IPS-20b (cell line): Measurements from ENCODE around the gene EHHADH.
"Not testable (repeated sequence)": the region's sequence is repeated elsewhere in the genome, so short reads cannot be mapped to it uniquely, and the experiment has no call there.

Experiments
- H3K27ac ChIP-seq: one replicate; pipeline ENCODE4 v1.5.1; 2013; ENCODE audit warnings: low read length
- H3K27me3 ChIP-seq: 2 replicates; pipeline ENCODE4 v1.6.1; 2013; ENCODE audit warnings: mild to moderate bottlenecking, low read length, inconsistent platforms; ENCODE audit not compliant: insufficient read depth
- H3K36me3 ChIP-seq: 2 replicates; pipeline ENCODE4 v1.6.1; 2013; ENCODE audit warnings: low read depth, mild to moderate bottlenecking, inconsistent platforms, low read length, moderate library complexity; ENCODE audit not compliant: insufficient read depth
- H3K4me1 ChIP-seq: 2 replicates; pipeline ENCODE4 v1.6.1; 2013; ENCODE audit warnings: mild to moderate bottlenecking, control low read depth, inconsistent platforms, low read length, moderate library complexity; ENCODE audit not compliant: insufficient read depth
- H3K4me3 ChIP-seq: 2 replicates; pipeline ENCODE4 v1.5.1; 2013; ENCODE audit warnings: mild to moderate bottlenecking, low read length, inconsistent platforms
- H3K9ac ChIP-seq: 2 replicates; pipeline ENCODE4 v1.6.1; 2013; ENCODE audit warnings: low read depth, mild to moderate bottlenecking, inconsistent platforms, low read length, moderate library complexity
- H3K9me3 ChIP-seq: 2 replicates; pipeline ENCODE4 v1.6.1; 2013; ENCODE audit warnings: mild to moderate bottlenecking, low read depth, low read length, inconsistent platforms; ENCODE audit not compliant: insufficient read depth

EHHADH gene

DNA sequence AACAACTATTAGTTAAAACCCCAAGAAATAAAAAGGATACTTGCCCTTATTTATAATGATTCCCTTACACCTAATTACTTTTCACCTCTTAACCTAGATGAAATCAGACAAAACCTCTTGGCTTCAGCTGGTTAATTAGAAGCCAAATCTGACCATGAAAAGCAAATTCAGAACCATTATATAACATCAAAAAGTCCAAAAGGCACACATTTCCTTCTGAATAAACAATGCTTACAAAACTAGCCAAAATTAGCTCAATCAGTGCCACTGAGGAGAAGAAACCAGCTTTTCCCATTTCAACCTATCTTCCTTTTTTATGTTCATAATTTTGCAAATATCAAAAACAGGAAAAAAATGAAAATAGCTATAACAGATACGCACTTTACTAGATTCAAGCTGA lies 3.2 kb downstream of the EHHADH start:
- Histone ChIP-seq H3K4me1 (no peaks in the 10 kb centered on the region; the same call in none of the 2 replicates), H3K36me3 (no peaks in the 10 kb centered on the region), H3K27me3 (no peaks in the 10 kb centered on the region; the same call in 1 of the 2 replicates), H3K4me3 (no peak overlapping the region), H3K9ac (no peak overlapping the region), H3K27ac (no peak overlapping the region), H3K9me3 (no peaks in the 10 kb centered on the region)

DNA sequence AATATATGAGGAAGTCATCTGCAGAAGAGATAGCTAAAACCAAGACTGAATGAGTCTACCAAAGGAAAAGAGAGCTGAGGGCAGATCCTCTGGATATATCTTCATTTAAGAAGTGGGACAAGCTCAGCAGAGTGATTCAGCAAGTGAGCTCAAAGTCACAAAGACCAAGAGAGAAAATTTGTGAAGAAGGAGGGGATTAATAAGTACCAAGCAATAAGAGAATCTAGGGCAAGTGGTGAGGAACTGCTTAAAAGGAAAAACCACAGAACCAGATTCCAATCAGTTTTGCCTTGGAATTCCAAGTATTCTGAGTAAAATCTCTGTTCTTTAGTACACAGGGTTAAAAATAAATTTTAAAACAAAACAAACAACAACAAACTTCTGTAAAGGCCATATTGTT lies 3.6 kb downstream of the EHHADH start:
- no peaks in the 10 kb centered on the region; the same call in 1 of the 2 replicates for H3K27me3 ChIP-seq
- no peaks in the 10 kb centered on the region; the same call in none of the 2 replicates for H3K4me1 ChIP-seq
- H3K4me3 ChIP-seq: no peak overlapping the region
- no peaks in the 10 kb centered on the region for H3K36me3 ChIP-seq
- no peak overlapping the region for H3K27ac ChIP-seq
- no peak overlapping the region for H3K9ac ChIP-seq
- no peaks in the 10 kb centered on the region for H3K9me3 ChIP-seq

DNA sequence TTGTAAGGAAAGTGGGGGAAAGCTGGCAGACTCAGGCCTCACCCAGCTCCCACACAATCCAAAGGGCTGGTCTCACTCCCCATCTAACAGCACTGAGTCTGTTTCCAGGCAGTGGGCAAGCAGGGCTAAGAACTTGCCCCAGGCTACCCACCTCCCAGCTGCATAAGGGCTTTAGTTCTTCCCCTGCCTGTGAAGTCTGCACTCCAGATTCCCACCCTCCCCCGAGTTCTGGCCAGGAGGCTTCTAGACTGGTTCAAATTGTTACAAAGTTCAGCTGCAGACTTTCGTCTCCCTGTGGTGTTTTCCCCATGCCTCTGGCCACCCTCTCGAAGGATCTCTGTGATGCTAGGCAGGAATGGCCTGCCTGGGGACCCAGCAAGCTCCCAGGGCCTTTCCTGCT lies 11.2 kb downstream of the EHHADH start:
- H3K9ac ChIP-seq: no peak overlapping the region
- no peak overlapping the region for H3K4me3 ChIP-seq

DNA sequence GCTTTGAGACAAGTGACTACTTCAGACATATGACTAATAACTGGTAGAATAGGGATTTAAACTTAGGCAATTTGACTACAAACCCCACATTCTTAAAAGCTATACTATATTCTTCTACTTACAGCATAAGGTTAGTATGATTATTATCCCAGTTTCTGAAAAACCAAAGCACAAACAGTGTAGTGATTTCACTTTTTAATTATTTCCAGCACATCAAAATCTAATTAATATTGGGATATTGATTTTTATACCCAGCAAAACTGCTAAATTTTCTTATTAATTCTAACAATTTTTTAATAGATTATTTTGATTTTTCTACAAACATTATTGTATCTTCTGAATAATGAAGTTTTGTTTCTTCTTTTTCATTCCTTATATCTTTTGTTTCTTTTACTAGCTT lies 16.9 kb downstream of the EHHADH start:
- no peak overlapping the region for H3K27ac ChIP-seq
- H3K9ac ChIP-seq: no peak overlapping the region
- no peaks in the 10 kb centered on the region for H3K27me3 ChIP-seq
- no peaks in the 10 kb centered on the region for H3K36me3 ChIP-seq
- peaks cover 26% of the 10 kb centered on the region for H3K9me3 ChIP-seq
- no peak overlapping the region for H3K4me3 ChIP-seq
- no peaks in the 10 kb centered on the region for H3K4me1 ChIP-seq

More for the DNA sequence above, 11.2 kb downstream of the EHHADH start:
- no peaks in the 10 kb centered on the region for H3K4me1 ChIP-seq
- no peaks in the 10 kb centered on the region for H3K36me3 ChIP-seq
- H3K27ac ChIP-seq: no peak overlapping the region
- H3K9me3 ChIP-seq: peaks cover 11% of the 10 kb centered on the region; the same call in 1 of the 2 replicates
- H3K27me3 ChIP-seq: no peaks in the 10 kb centered on the region

DNA sequence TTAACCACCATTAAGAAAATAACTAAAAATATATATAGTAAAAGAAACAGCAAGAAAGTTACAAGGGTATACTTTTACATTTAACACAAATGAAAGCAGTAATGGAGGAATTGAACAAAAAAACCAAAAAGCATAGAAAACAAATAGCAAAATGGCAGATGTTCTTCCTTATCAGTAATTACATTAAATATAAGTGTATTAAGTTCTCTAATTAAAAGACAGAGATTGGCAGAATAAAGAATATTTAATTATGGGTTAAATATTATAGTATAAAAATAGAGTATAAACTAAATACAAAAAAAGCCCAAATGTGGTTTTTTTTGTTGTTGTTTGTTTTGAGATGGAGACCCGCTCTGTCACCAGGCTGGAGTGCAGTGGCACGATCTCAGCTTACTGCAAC lies 20.5 kb downstream of the EHHADH start:
- Histone ChIP-seq H3K4me3 (no peak overlapping the region), H3K9ac (no peak overlapping the region), H3K36me3 (no peaks in the 10 kb centered on the region), H3K9me3 (peaks cover 20% of the 10 kb centered on the region), H3K27ac (no peak overlapping the region), H3K27me3 (no peaks in the 10 kb centered on the region), H3K4me1 (no peaks in the 10 kb centered on the region)

DNA sequence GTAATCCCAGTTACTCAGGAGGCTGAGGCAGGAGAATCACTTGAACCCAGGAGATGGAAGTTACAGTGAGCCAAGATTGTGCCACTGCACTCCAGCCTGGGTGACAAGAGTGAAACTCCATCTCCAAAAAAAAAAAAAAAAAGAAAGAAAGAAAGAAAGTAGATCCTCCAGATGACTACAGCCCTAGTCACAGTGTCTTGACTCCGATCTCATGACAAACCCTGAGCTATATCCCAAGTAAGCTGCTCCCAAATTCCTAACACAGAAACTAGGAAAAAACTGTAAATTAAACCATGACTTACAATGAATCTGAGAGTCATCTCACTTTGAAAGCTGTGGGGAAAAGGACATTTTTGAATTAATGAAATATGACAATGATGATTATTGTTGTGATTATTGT lies 27.3 kb downstream of the EHHADH start:
- H3K4me3 ChIP-seq, H3K36me3 ChIP-seq, H3K27ac ChIP-seq, H3K27me3 ChIP-seq, H3K9ac ChIP-seq, H3K4me1 ChIP-seq, H3K9me3 ChIP-seq: not testable (repeated sequence)

DNA sequence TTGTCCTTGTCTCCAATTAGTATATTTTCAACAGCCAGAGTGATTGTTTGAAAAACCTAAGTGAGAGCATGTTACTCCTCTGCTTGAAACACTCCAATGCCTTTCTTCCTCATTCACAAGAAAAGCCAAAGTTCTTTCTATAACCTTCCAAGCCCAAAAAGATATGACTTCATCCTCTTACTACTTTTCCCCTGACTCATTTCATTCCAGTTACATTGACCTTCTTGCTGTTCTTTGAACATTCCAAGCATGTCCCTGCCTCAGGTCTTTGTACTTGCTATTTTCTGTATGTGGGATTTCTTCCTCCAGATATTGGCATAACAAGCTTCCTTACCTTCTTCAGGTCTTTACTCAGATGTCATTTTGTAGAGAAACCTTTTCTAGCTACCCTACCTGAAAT lies 28.3 kb downstream of the EHHADH start:
- Histone ChIP-seq H3K27me3 (no peaks in the 10 kb centered on the region), H3K9me3 (no peaks in the 10 kb centered on the region), H3K4me3 (no peak overlapping the region), H3K36me3 (no peaks in the 10 kb centered on the region), H3K4me1 (no peaks in the 10 kb centered on the region), H3K27ac (no peak overlapping the region), H3K9ac (no peak overlapping the region)

DNA sequence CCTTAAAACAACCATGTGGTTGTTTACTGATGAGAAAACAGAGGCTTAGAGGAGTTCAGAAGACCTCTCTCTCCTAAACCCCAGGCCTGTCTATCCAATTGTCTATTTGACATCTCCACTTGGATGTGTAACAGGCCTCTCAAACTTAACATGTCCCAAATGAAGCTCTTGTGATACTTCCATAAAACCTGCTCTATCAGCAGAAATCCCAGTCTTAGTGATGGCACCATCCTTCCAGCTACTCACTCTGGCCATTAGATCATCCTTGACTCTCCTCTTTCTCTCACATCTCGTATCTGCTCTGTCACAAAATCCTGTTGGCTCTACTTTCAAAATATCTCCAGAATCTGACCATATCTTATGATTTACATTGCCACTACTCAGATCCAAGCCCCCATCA lies 28.8 kb downstream of the EHHADH start:
- H3K27ac ChIP-seq: no peak overlapping the region
- no peak overlapping the region for H3K4me3 ChIP-seq
- H3K4me1 ChIP-seq: no peaks in the 10 kb centered on the region
- H3K36me3 ChIP-seq: no peaks in the 10 kb centered on the region
- no peak overlapping the region for H3K9ac ChIP-seq
- no peaks in the 10 kb centered on the region for H3K9me3 ChIP-seq
- no peaks in the 10 kb centered on the region for H3K27me3 ChIP-seq

DNA sequence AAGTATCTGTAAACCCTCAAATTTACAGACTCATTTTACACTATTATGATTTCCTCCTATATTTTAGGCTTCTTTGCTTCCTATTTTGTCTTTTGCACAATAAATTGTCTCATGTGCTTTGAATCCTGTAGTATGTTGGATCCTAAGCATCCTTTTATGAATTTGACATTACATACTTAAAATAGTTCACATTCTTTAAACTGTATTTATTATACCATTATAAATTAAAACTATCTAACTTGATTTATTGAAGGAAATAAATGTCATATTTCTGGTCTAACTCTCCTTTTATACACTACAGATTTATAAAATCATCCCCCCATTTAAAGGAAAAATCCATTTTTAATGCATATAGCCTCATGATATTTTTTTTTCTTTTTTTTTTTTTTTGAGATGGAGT lies 32.6 kb downstream of the EHHADH start:
- Histone ChIP-seq H3K4me3 (no peak overlapping the region), H3K9me3 (no peaks in the 10 kb centered on the region), H3K4me1 (peaks cover 9% of the 10 kb centered on the region), H3K36me3 (no peaks in the 10 kb centered on the region), H3K27ac (no peak overlapping the region), H3K27me3 (no peaks in the 10 kb centered on the region), H3K9ac (no peak overlapping the region)

DNA sequence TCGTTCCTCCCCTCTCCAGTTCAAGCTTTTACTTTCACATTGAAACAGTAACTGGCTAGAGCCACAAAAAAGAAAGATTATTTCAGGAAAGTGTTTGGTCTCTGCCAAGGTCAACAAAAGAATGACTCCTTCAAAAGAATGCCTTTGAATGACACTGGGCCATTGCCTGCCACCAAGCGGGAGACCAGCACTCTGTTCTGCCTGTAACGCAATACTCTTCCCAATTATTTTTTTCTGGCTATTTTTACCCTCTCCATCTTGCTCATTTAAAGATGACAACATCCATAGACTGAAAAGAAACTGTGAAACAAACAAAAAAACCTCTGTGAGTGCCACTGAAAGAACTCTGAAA lies 37.3 kb downstream of the EHHADH start:
- Histone ChIP-seq H3K36me3 (no peaks in the 10 kb centered on the region), H3K4me3 (peak overlapping the region; percentile 57), H3K27me3 (no peaks in the 10 kb centered on the region), H3K27ac (peak overlapping the region; percentile 10), H3K9ac (peak overlapping the region; percentile 51; the same call in 1 of the 2 replicates), H3K4me1 (peaks cover 11% of the 10 kb centered on the region), H3K9me3 (no peaks in the 10 kb centered on the region)

DNA sequence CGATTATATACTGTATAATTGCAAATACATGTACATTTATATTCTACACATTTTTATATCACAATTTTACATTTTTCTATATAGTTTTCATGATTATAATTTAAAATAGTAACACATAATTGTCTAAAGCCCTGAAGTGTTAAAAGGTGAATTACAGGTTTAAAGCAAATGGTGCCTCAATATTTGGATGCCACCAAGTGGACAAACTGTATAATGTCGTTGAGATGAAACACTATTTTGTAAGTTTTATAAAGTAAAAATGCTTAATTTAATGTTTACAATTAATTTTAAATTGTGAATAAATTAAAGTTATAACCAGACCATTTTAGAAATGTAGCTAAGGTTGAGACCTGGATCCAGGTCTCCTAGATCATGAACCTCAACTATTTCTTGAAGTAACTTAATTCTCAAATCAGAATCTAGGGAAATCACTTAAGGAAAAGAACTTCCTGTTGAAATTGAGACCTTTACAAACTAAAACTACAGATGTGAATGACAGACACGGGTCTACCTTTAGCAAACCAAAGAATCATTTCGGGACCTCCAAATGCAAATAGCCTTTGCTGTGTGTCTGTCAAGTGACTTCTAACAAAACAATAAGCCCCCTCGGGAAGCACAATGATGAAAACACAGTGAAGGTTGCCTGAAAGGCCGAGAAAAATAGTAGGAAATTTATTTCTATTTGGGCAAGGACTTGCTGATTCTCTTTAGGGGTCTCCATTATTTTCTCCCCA lies 37.8 kb downstream of the EHHADH start:
- H3K27me3 ChIP-seq: no peaks in the 10 kb centered on the region
- no peaks in the 10 kb centered on the region for H3K36me3 ChIP-seq
- H3K27ac ChIP-seq: peak overlapping the region; percentile 10
- no peaks in the 10 kb centered on the region for H3K9me3 ChIP-seq
- H3K4me3 ChIP-seq: peak overlapping the region; percentile 57
- peak overlapping the region; percentile 51; the same call in 1 of the 2 replicates for H3K9ac ChIP-seq
- H3K4me1 ChIP-seq: peaks cover 11% of the 10 kb centered on the region

DNA sequence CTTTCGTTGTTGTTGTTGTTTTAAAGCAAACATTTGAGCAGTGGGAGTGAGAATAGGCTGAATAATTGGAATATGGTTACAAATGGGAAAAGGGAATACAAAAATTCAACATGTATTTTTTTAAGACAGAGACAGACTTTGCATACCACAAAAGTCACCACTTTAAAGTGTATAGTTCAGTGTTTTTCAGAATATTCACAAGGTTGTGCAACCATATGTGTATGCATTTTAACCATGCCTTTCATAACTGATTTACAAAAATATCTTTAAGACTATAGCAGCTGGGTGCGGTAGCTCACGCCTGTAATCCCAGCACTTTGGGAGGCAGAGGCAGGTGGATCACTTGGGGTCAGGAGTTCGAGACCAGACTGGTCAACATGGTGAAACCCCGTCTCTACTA lies 41.3 kb downstream of the EHHADH start:
- Histone ChIP-seq H3K36me3 (no peaks in the 10 kb centered on the region), H3K27ac (no peak overlapping the region), H3K4me1 (peaks cover 11% of the 10 kb centered on the region), H3K9me3 (no peaks in the 10 kb centered on the region), H3K27me3 (no peaks in the 10 kb centered on the region), H3K4me3 (no peak overlapping the region), H3K9ac (no peak overlapping the region)
